ENCODE results near the gene NCKAP5. TPM values are rescaled to one million over a fixed set of nuclear protein-coding genes. Genes with fewer than 3 reads are reported as not detected.
"Not testable (repeated sequence)": the region's sequence is repeated elsewhere in the genome, so short reads cannot be mapped to it uniquely, and the experiment has no call there.

Gene NCKAP5
- total RNA-seq, 1 experiment from 2014 or later = 6.5 TPM

DNA sequence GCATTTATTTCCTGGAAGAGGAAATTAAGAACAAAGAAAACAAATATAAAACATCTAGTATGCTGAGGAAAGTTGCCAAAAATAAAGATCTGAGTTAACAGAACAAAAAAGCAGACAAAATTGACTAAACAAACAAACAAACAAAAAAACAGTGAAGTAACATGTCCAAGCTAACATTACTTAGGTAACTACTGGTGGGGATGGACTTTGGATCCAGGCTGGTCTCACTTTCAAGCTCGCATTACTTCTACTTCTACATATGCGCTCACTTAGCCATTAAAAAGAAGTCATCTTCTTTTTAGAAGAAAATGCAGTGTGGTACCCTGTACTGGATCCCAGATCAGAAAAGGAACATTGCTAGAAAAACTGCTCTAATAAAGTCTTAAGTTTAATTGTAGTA, 358.9 kb downstream of the NCKAP5 start:
- no peak for DNase-seq (ENCODE audit: low read depth)

DNA sequence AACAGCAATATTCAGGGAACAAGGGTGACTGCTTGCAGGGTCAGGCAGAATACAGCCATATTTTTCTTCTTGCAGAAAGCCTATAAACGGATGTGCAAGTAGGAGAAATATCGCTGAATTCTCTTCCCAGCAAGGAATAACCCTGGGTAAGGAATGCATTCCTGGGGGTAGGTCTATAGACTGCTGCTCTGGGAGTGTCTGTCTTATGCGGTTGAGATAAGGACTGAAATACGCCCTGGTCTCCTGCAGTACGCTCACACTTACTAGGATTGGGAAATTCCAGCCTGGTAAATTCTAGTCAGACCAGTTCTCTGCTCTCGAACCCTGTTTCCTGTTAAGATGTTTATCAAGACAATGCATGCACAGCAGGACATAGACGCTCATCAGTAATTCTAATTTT, 361.6 kb downstream of the NCKAP5 start:
- DNase-seq (ENCODE audit: low read depth) = not testable (repeated sequence)

DNA sequence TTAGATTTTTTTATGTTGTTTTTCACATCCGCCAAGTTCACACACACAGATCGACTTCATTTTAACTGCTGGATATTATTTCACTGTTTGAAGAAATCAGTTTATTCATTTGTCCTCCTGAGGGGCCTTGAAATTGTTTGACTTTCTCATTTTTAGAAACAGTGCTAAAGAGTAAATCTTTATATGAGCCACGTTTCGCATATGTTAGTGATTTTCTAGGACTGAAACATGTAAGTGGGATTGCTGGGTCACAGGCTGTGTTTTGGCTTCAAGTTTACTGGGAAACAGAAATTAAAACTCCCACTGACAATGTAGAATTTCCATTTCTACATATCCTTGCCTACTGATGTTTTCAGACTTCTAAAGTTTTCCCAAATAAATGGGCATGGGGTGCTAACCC, 363.8 kb downstream of the NCKAP5 start:
- no peak for DNase-seq (ENCODE audit: low read depth)

DNA sequence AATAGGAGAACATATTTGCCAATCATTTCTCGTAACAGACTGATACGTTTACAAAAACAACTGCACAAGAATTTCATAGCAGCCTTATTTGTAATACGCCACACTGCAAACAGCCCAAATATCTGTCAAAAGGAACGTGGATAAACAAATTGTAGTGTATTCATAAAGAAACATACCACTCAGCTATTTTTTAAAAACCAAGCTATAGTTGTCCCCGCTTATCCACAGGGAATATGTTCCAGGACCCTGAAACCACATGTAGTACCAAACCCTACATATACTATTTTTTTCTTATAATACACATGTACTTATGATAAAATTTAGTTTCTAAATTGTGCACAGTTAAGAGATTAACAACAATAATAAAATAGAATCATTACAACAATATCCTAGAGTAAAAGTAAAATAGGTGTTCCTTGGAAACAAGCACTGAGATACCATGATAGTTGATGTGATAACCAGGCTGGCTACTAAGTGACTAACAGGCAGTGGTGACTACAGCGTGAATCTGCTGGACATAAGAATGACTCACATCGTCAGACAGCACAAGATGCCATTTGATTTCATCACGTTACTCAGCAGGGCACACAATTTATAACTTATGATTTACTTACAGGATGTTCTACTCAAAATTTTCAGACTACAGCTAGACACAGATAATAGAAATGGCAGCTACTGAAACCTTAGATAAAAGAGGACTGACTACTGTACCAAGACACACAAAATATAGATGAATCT, 367.4 kb downstream of the NCKAP5 start:
- DNase-seq (ENCODE audit: low read depth) = peak; percentile 94

DNA sequence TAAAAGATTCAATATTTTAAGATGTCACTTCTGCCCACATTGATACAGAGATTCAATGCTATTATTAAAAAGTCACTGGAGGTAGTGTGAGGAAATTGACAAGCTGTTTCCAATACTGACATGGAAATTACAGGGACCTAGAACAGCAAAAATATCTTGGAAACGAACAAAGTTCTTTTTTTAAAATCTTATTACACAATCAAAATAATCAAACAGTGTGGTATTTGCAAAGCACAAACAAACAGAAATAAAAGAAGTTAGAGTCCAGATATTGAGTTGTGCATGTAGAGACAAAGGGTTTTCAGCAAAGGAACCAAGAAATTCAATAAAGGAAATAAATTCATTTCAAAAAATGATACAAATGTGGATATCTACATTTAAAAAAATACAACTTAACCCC, 369.6 kb downstream of the NCKAP5 start:
- DNase-seq (ENCODE audit: low read depth) = no peak

DNA sequence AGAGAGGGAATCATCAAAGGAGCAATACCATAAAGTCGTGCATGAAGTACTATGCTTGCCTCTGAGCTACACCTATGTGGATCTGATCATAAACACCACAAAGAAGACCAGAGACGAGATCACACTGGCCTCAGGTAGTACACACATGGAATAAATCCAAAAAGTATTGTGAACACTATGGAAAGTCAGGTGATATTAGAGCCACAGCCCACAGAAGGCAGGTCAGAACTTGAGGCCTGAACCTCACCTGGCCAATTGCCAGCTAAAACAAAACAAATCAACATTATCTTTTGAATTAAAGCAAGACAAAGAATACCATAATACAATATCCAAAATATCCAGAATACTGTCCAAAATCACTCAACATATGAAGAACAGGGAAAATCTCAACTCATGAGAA, 371.1 kb downstream of the NCKAP5 start:
- no peak for DNase-seq (ENCODE audit: low read depth)

DNA sequence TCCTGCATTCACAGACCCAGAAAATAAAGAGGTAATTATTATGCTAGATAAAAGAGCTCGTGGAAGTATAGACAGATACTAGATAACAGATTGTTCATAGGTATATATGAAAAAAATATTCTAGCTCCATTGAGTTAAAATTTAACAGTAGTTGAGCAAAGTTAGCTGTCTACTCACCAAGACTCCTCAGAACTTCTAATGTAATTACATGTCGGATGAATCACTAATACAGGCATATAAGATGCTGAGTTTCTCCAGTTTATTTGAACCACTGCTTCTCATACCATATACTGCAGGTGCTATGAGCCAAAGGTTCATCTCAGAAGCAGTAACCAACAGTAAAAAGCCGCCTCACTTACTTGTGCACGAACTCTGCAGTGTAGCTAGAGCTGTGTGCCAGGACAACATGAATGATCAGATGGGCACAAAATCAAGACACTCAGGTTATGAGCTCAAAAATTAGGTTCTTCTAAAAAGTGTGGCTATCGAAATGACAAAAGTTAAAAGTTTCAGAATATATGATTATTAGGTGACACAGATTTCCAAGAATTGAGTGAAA, 373.4 kb downstream of the NCKAP5 start:
- no peak for DNase-seq (ENCODE audit: low read depth)

DNA sequence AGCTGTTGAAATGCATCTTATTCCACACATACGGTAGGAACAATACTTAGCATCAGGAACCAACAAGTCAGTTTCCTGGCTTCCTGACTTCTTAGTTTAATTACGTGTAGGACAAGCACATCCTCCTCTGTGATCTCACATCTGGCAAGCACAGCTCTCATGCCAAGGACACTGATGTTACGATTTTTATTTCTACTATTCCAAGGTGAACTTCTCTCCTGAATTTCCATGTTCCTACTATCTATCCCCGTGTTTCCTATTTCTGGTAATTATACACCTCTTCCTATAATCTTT, 374.0 kb downstream of the NCKAP5 start:
- no peak for DNase-seq (ENCODE audit: low read depth)

DNA sequence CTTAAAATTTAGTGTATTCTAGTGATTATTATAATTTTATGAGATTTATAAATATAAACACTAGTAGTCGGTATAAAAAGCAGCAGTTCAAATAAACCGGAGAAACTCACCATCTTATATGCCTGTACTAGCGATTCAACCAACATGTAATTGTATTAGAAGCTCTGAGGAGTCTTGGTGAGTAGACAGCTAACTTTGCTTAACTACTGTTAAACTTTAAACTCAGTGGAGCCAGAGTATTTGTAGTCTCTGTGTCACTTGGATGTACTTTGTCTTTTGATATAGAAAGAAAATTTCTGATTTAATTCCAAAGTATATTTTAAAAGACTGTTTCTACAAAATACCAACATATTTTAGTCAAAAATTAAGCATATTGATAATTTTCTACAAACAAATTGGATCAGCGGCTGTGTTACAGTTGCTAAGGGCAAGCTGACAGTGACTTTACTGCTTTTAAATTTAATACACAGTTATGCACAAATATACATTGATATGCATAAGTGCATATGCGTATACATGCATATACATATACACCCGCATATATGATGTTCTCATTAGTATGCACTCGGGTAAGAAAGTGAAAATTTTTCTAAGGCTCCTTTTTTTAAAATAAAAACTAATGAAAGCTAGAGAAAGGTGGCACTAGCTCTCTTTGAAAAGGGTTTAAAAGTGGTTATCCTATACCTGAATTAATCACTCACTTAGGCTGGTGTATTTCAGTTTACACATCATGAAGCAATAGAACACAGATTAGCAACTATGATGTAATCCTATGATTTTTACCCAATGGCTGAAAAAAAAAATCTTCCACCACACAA, 374.5 kb downstream of the NCKAP5 start:
- no peak for DNase-seq (ENCODE audit: low read depth)

DNA sequence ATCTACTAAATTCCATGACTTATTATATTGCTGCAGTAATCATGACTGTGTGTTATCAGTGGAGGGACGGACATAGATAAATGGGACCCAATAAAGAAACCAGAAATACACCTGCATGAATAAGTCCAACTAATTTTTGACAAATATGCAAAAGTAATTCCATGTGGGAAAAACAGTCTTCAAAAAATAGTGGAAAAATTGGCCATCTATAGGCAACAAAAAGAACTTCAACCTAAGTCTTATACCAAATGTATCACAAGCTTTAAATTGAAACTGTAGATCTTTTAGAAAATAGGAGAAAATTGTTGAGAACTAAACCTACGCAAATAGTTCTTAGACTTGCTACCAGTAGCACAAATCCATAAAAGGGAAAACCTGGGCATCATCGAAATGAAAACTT, 376.2 kb downstream of the NCKAP5 start:
- DNase-seq (ENCODE audit: low read depth) = no peak

DNA sequence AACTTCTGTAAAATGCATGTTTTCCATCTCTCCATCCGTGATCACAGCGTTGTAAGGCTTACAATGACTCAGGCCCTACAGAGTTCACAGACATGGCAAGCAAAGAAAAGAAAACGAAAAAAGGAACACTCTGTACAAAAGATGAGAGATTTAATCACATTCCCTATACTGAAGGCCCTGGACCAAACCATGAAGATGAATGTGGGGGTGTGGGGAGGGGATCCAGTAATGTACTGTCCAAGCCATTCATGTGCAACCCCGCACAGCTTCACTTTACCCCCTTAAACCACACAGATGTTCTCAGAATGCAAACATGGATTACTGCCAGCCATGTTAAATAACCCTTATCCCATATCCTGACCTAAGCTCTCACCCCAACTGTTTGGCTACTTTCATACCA, 391.1 kb downstream of the NCKAP5 start:
- no peak for DNase-seq (ENCODE audit: low read depth)

DNA sequence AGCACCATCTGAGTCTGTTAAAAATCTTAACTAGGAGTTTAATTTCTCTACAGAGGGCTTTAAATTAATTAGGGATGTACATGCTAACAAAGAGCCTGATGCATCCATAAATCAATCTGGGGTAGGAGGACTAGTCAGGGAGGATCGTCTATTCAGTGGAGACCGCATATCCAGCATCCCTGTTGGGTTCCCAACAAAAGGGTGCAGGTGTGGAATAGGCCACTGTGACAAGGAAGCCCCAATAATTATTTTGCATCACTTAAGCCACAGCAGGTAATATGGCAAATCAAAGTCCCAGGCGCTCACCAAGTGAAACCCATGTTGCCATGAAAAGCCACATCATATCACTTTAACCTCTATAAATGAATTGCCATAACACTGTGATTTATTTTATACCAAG, 392.3 kb downstream of the NCKAP5 start:
- no peak for DNase-seq (ENCODE audit: low read depth)

DNA sequence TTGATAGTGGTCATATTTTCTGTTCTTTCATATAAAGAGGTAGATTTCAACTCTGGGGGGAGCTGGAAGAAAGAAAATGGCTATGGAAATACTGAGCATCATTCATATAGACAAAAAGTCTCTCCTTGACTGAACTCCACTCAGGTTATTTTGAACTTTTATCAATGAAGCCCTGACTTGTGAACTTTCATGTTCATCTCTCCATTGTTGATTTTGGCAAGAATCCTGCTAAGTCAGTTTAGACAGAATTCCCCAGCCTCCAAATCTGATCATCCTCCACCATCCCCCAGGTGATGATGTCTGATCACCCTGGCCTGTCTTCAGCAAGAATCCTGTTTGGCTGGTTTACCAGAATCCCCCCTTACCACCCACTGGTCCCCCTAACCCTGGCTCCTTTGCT, 395.0 kb downstream of the NCKAP5 start:
- DNase-seq (ENCODE audit: low read depth) = no peak

DNA sequence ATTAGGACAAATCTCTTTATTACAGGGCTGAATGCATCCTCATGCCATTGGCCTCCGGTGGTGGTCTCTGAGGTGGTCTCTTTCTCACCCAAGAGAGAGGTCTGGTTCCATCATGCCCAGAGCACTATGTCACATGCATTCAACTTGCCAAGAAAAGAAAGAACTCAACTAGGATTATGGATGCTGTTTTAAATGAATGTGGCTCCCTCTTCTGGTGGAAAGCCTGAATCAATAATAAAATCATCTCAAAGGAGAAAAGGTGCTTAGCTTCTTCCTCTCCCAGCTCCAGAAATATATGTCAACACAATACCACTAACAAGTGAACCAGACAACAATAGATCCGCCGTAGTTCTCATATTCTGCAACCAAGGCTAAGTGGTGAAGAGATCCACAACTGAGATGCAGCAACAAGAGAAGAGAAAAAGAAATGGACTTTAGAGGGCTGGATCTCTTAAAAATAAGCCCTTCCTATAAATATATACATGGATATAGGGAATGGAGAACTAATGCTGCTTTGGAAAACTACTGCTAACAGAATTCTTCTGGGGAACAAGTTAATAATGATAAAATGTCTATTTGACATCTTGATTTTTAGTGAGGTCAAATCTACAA, 396.8 kb downstream of the NCKAP5 start:
- DNase-seq (ENCODE audit: low read depth) = peak; percentile 73

DNA sequence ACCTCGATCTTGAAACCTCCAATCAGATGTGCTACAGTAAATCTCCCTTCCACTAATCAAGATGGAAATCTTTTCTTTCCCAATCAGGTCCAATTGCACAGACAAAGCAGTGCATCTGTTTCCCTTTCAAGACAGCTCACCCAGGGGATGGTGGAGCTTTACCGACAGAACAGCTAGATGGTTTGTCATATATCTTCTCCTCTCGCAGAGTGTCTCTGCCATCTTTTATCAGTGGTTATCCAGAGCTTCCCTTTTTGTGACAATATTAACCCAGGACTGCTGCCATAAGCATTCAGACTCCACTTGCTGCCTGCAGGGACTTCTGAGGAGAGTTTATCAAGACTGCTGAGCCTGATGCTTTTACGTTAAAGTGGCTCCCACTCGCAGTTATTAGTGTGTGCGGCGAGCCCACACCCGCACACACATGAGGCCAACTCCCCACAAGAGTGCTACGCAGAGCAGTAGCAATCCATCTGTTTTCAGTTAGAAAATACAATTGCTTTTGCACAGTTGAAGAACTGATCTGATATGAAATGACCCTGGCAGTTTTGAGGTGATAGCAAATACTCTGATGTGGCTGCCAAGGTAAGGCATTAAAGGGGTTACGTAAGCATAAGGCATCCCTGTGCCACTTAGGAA, 398.9 kb downstream of the NCKAP5 start:
- DNase-seq (ENCODE audit: low read depth) = no peak

DNA sequence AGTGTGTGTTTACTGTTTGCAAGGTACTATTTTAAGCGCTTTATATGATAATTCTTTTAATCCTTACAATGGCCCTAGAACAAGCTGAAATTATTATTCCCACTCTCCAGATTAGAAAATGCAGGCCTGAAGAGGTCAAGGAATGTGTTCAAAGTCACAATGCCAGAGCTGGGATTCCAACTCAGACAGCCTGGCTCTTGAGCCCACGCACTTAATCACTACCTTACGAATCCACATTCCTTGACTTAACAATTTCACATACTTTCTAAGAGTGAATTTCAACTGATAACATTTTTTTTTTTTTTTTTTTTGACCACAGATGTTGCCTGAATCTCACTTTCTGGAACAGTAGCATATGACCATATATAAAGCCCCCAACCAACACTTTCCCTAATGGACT, 400.3 kb downstream of the NCKAP5 start:
- DNase-seq (ENCODE audit: low read depth) = no peak

DNA sequence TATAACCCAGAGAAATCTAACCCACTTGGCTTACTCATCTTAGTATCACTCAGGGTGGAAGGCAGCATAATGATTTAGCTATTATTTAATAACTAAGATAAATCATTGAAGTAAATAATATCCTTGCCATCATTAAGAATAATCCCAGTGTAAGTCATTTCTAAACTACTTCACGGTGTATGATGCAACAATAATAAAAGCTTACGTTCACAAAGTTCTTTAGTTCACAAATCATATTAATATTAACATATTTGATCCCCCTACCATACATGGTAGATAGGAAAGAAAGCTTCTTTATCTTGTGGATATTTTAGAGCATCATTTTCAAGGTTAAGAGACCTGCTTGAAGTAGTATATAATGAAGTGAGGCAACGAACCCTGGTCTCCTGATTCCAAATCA, 401.0 kb downstream of the NCKAP5 start:
- DNase-seq (ENCODE audit: low read depth) = no peak

DNA sequence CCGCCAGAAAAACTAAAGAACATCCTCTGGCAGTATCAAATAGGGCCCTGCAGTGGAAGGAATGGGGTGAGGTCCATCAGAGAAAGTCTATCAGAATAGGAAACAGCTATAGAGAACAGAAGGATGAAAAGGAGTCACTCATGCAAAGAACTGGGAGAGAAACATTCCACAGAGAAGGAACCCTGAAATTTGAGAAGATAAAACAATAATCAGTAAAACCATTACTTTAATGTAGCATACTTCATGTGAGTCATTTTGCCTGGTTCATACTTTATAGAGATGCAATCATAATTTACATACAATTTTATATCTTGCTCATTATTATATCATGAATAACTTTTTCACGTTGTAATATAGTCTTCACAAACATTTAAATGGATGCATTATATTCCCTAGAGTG, 402.2 kb downstream of the NCKAP5 start:
- no peak for DNase-seq (ENCODE audit: low read depth)

DNA sequence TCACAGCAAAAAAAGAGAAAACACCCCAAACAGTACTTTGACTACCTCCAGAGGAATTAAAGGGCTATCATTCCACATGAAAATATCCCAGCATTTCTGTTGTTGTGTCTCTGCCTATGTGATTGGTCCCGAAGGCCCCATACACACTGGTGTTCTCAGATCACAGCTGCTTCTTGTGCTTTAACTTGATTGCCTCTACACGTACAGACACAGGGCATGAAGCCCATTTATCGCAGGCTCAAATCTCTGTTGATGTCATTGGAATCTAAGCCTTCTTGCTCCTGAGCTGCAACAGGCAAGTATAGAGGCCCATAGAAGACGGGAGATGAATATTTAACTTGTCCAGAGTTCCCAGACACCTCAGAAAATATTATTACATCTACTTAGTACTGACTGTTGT, 405.2 kb downstream of the NCKAP5 start:
- no peak for DNase-seq (ENCODE audit: low read depth)

DNA sequence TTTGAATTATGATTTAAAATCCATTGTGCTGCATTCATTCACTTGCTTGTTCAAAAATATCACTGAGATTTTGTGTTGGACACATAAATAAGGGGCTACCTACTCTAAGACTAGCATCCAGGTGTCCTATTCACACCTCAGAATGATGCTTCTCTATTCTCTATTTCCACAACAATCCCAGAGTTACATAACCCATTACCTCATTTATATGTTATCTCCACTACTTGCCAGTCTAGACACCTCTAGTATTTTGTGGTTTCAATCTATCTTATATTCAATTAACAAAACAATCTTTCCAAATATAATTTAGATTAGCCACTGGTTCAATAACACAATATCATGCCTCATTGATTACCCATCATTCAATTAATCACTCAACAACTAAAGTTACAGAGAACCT, 409.8 kb downstream of the NCKAP5 start:
- DNase-seq (ENCODE audit: low read depth) = no peak

DNA sequence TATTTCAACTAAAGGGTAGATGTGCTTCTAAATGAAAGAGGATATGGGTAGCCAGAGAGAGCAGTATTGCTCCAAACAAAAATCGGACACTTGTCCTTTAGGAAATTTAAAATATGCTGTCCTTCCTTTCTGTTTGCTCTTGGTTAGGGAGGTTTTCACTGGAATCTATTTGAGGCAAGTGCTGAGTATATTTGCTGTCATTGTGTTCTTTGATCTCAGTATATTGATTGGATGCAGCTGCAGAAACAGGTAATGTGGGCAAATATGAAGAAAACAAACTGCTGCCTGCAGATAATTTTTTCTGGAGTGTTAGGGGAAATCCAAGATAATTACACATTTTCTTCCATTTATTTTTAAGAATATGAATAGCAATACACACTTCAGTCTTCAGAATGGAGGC, 410.2 kb downstream of the NCKAP5 start:
- DNase-seq (ENCODE audit: low read depth) = no peak

DNA sequence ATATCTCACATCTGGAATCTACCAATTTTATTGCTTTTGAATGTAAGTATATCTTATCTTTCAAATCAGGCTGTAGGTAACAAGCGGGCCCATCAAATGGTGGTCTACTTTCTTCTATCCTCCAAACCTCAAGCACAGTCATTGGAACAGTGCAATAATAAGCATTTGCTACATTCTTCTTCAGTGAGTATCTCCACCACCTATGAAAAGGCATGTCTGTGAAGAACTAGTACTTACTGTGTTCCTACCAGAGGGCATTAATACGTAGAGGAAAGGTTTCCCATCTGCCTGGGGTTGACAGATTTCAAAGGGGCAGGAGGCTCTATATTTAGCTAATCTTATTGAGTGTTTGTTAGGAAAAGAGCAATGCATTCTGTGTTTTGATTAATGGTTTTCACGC, 411.1 kb downstream of the NCKAP5 start:
- DNase-seq (ENCODE audit: low read depth) = no peak

Data from M059J (cell line).